Adipocyte (in vitro differentiated cells): ENCODE data around the gene CTSC.
A peak's percentile ranks its signal among the peaks of the same experiment; 100 is the strongest.
"Not testable (repeated sequence)": the region's sequence is repeated elsewhere in the genome, so short reads cannot be mapped to it uniquely, and the experiment has no call there.

ENCODE experiments used
- DNase-seq: peaks from one replicate; pipeline ENCODE4 v3.0.0-alpha.2; 2015; ENCODE audit warnings: low read depth
- H3K27me3 ChIP-seq: replicated peaks from 2 replicates; pipeline ENCODE4 v1.7.0; 2013; ENCODE audit warnings: mild to moderate bottlenecking, low read length, moderate library complexity; ENCODE audit not compliant: control insufficient read depth, insufficient read depth
- H3K36me3 ChIP-seq: 2 replicates; pipeline ENCODE4 v1.7.0; 2013; ENCODE audit warnings: low read length, mild to moderate bottlenecking, moderate library complexity; ENCODE audit not compliant: control insufficient read depth, insufficient read depth, severe bottlenecking
- H3K4me1 ChIP-seq: 2 replicates; pipeline ENCODE4 v1.7.0; 2013; ENCODE audit warnings: mild to moderate bottlenecking, low read length, moderate library complexity; ENCODE audit not compliant: control insufficient read depth, insufficient read depth
- H3K4me3 ChIP-seq: 2 replicates; pipeline ENCODE4 v1.7.0; 2013; ENCODE audit warnings: mild to moderate bottlenecking, low read length, moderate library complexity
- H3K9ac ChIP-seq: 2 replicates; pipeline ENCODE4 v1.7.0; 2013; ENCODE audit warnings: mild to moderate bottlenecking, low read length, moderate library complexity
- H3K9me3 ChIP-seq: 2 replicates; pipeline ENCODE4 v1.7.0; 2013; ENCODE audit warnings: mild to moderate bottlenecking, low read length, moderate library complexity; ENCODE audit not compliant: control insufficient read depth

The CTSC gene

GRCh38 chr11:88280673-88281316, 56.7 kb downstream of the CTSC start:
- H3K4me3 ChIP-seq, result no peak overlapping the region
- DNase-seq, result peak; percentile 47
- H3K9ac ChIP-seq, result no peak overlapping the region
- no peaks in the 10 kb centered on the region for H3K27me3 ChIP-seq
- no peaks in the 10 kb centered on the region for H3K9me3 ChIP-seq
- peaks cover 40% of the 10 kb centered on the region for H3K4me1 ChIP-seq
- H3K36me3 ChIP-seq, result no peaks in the 10 kb centered on the region

DNA sequence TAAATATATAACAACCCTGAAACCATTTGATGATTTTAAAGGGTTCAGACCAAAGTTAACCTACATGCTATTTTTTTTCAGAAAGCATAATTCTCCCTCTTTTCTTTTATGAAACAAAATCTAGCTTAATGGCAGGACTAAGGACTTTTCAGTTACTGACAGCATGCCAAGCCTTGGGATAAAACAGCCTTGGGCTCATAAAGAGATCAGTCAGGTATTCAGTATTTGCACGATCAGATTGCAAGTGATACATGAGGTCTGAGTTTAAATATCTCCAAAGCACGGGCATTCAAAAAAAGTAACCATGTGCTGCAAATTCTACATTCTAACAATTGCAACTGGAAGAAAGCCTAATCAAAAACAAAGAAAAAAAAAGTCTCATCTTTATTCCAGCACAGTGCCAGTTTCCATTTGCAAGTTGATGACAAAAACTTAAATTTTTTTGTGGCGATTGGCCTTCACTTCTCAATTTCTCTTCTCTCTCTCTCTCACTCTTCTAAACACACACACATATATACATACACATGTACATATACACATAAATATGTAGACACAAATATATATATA, 60.1 kb downstream of the CTSC start:
- no peaks in the 10 kb centered on the region for H3K9me3 ChIP-seq
- no peak overlapping the region for H3K4me3 ChIP-seq
- no peaks in the 10 kb centered on the region for H3K27me3 ChIP-seq
- peak; percentile 27 for DNase-seq
- H3K4me1 ChIP-seq, result peaks cover 11% of the 10 kb centered on the region
- no peak overlapping the region for H3K9ac ChIP-seq
- no peaks in the 10 kb centered on the region for H3K36me3 ChIP-seq

GRCh38 chr11:88275636-88276035, 61.9 kb downstream of the CTSC start:
- no peak overlapping the region for H3K9ac ChIP-seq
- no peak overlapping the region for H3K4me3 ChIP-seq
- no peak for DNase-seq
- no peaks in the 10 kb centered on the region for H3K4me1 ChIP-seq
- H3K27me3 ChIP-seq, result no peaks in the 10 kb centered on the region
- H3K9me3 ChIP-seq, result no peaks in the 10 kb centered on the region
- H3K36me3 ChIP-seq, result no peaks in the 10 kb centered on the region

- peaks cover 3% of the 10 kb centered on the region for H3K9me3 ChIP-seq
- no peaks in the 10 kb centered on the region for H3K36me3 ChIP-seq
- no peaks in the 10 kb centered on the region for H3K4me1 ChIP-seq
- H3K27me3 ChIP-seq, result no peaks in the 10 kb centered on the region
- DNase-seq, result no peak
- no peak overlapping the region for H3K4me3 ChIP-seq
- no peak overlapping the region for H3K9ac ChIP-seq
These were observed 70.6 kb downstream of the CTSC start for GRCh38 chr11:88266919-88267318.

GRCh38 chr11:88266157-88266556, 71.4 kb downstream of the CTSC start:
- Histone ChIP-seq H3K9ac (no peak overlapping the region), H3K36me3 (no peaks in the 10 kb centered on the region), H3K4me1 (no peaks in the 10 kb centered on the region), H3K27me3 (no peaks in the 10 kb centered on the region), H3K9me3 (peaks cover 8% of the 10 kb centered on the region), H3K4me3 (no peak overlapping the region)
- no peak for DNase-seq

DNA sequence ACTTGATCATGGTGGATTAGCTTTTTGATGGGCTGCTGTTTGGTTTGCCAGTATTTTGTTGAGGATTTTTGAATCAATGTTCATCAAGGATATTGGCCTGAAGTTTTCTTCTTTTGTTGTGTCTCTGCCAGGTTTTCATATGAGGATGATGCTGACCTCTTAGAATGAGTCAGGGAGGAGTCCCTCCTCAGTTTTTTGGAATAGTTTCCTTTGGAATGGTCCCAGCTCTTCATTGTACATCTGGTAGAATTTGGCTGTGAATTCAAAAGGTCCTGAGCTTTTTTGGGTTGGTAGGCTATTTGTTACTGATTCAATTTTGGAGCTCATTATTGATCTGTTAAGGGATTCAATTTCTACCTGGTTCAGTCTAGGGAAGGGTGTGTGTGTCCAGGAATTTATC, 78.1 kb downstream of the CTSC start:
- no peaks in the 10 kb centered on the region for H3K4me1 ChIP-seq
- peaks cover 49% of the 10 kb centered on the region for H3K9me3 ChIP-seq
- no peaks in the 10 kb centered on the region for H3K36me3 ChIP-seq
- DNase-seq, result no peak
- no peak overlapping the region for H3K4me3 ChIP-seq
- H3K9ac ChIP-seq, result no peak overlapping the region
- no peaks in the 10 kb centered on the region for H3K27me3 ChIP-seq

GRCh38 chr11:88252208-88252607, 85.3 kb downstream of the CTSC start:
- DNase-seq, result no peak
- Histone ChIP-seq H3K9me3 (peaks cover 11% of the 10 kb centered on the region), H3K4me1 (peaks cover under 1% of the 10 kb centered on the region), H3K27me3 (no peaks in the 10 kb centered on the region), H3K4me3 (no peak overlapping the region), H3K9ac (no peak overlapping the region), H3K36me3 (no peaks in the 10 kb centered on the region)

- no peak overlapping the region for H3K9ac ChIP-seq
- H3K27me3 ChIP-seq, result no peaks in the 10 kb centered on the region
- DNase-seq, result no peak
These were observed 86.8 kb downstream of the CTSC start for GRCh38 chr11:88250566-88251242.

DNA sequence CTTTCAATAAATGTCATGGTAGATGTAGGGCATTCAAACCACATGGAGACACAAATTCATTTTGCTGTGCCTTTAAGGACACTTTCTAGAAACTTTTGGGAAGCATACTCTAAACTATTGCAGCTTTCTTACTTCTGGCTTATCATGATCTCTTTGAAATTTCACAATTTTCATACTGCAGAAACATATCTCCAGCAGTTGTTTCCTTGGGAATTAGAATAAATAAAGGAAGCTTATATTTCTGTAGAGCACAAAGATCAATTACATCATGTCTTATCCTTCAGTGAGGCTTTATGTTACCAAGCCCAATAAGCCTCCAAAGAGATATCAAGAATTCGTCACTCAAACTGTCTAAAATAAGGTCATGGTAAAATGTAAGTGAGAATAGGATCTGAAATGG, 87.8 kb downstream of the CTSC start:
- H3K27me3 ChIP-seq, result no peaks in the 10 kb centered on the region
- peak; percentile 4 for DNase-seq
- H3K9ac ChIP-seq, result no peak overlapping the region
- peaks cover 6% of the 10 kb centered on the region for H3K4me1 ChIP-seq
- H3K4me3 ChIP-seq, result no peak overlapping the region
- H3K36me3 ChIP-seq, result no peaks in the 10 kb centered on the region
- H3K9me3 ChIP-seq, result no peaks in the 10 kb centered on the region

More at GRCh38 chr11:88250566-88251242, 86.8 kb downstream of the CTSC start:
- Histone ChIP-seq H3K4me1 (peaks cover 6% of the 10 kb centered on the region), H3K4me3 (no peak overlapping the region), H3K36me3 (no peaks in the 10 kb centered on the region), H3K9me3 (peaks cover 7% of the 10 kb centered on the region)

GRCh38 chr11:88246696-88247095, 90.8 kb downstream of the CTSC start:
- Histone ChIP-seq H3K4me1 (peaks cover 6% of the 10 kb centered on the region), H3K27me3 (no peaks in the 10 kb centered on the region), H3K9me3 (no peaks in the 10 kb centered on the region), H3K9ac (no peak overlapping the region), H3K4me3 (no peak overlapping the region), H3K36me3 (no peaks in the 10 kb centered on the region)
- DNase-seq, result peak; percentile 40

GRCh38 chr11:88245576-88245975, 92.0 kb downstream of the CTSC start:
- not testable (repeated sequence) for H3K4me1 ChIP-seq, H3K27me3 ChIP-seq, H3K9me3 ChIP-seq, H3K9ac ChIP-seq, DNase-seq, H3K4me3 ChIP-seq, H3K36me3 ChIP-seq
